Stomach smooth muscle (tissue), 2 donors: Measurements from ENCODE around the gene SMAD6.

Source experiments
- H3K27ac ChIP-seq: one replicate; pipeline ENCODE4 v1.7.0; 2013; ENCODE audit warnings: mild to moderate bottlenecking, low read length, inconsistent platforms
- H3K27me3 ChIP-seq, 2 donors: one replicate each; pipeline ENCODE4 v1.7.0; 2013; ENCODE audit warnings: low read length in 2 of 2; ENCODE audit not compliant: insufficient read depth in 2 of 2, control insufficient read depth in 1 of 2
- H3K36me3 ChIP-seq, 2 donors: one replicate each; pipeline ENCODE4 v1.7.0; 2013; ENCODE audit warnings: low read length in 2 of 2; ENCODE audit not compliant: control insufficient read depth in 2 of 2, insufficient read depth in 2 of 2
- H3K4me1 ChIP-seq: one replicate; pipeline ENCODE4 v1.7.0; 2013; ENCODE audit warnings: low read length; ENCODE audit not compliant: control insufficient read depth, insufficient read depth
- H3K4me3 ChIP-seq, 2 donors: one replicate each; pipeline ENCODE4 v1.7.0; 2013; ENCODE audit warnings: low read length in 2 of 2
- H3K9ac ChIP-seq, 2 donors: one replicate each; pipeline ENCODE4 v1.7.0; 2013; ENCODE audit warnings: low read length in 2 of 2, mild to moderate bottlenecking in 1 of 2
- H3K9me3 ChIP-seq, 2 donors: one replicate each; pipeline ENCODE4 v1.7.0; 2013; ENCODE audit warnings: low read length in 2 of 2; ENCODE audit not compliant: control insufficient read depth in 2 of 2
- donor health status: healthy.
- donor health status: Pancreatic carcinoma.

Gene SMAD6

DNA sequence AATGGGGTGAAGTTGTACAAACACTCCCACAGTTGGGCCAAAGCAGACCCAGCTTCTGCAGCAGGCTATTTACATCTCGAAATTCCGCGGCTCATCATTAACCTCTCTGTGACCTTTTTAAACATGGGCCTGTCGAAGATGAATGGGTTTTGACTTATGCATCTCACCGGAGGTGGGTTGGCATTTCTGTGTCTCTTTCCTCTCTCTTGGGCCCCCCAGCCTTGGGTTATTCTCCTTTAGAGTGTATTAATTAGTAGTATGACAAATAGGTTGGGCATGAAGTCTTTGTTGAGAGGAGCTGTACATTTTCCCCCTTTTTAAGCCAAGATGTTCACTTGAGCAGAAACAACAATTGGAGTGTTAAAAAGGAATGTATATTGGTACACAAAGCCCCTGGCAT, 9.8 kb downstream of the SMAD6 start:
- Histone ChIP-seq H3K27ac (no peak overlapping the region), H3K4me1 (peaks cover 32% of the 10 kb centered on the region), H3K9me3 (no peaks in the 10 kb centered on the region), H3K27me3 (no peaks in the 10 kb centered on the region), H3K36me3 (peaks cover 0 to 3% of the 10 kb centered on the region in 2 donors), H3K4me3 (no peak overlapping the region), H3K9ac (no peak overlapping the region)

DNA sequence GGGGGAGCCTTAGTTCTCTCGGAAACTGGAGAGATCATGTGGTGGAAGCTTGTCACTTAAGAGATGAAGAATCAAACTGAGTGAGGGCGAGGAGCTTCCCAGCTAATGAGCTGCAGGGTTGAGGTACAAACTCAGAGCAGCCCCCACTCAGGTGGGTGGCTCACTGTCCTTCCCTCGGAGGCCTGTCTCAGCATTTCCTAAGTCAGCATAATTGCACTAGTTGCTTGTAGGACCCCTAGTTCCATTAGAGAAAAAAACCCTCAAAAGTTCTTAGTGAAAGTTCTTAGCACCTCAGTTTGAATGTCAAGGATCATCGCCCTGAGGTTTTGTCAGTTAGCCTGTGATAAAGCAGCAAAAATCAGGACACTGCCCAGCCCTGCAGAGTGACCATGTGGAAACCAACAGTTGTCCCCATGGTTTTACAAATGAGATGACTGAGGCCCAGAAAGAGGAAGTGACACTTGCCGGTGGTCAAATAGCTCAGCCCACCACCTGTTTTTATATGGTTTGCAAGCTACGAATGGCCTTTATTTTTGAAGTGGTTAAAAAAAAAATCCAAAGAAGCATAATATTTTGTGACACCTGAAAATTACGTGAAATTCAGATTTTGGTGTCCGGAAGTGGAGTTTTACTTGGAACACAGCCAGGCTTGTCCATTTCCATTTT, 11.9 kb downstream of the SMAD6 start:
- Histone ChIP-seq H3K4me1 (peaks cover 19% of the 10 kb centered on the region), H3K36me3 (peaks cover 0 to 8% of the 10 kb centered on the region in 2 donors)

DNA sequence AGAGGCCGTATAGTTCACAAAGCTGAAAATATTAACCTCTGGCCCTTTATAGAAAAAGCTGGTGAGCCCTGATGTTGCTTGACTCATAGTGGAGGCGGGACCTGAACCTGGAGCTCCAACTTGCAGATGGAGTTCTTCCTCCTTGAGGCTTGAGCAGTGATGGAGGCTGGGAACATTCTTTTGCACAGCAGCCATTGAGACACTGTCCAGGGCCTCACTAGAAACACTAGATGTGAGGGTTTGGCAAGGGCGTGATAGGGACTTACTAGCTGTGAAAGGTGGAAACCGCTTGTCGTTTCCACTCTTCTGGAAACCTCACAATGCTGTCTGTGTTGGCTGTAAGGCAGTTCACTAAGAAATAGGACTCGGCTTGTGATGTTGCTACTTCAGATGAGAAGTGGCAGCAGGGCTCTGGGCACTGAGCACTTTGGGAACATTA, 12.5 kb downstream of the SMAD6 start:
- Histone ChIP-seq H3K4me3 (no peak overlapping the region), H3K9ac (no peak overlapping the region), H3K4me1 (peaks cover 19% of the 10 kb centered on the region), H3K9me3 (no peaks in the 10 kb centered on the region), H3K27ac (no peak overlapping the region), H3K36me3 (peaks cover 0 to 8% of the 10 kb centered on the region in 2 donors), H3K27me3 (no peaks in the 10 kb centered on the region)

More for the DNA sequence above, 11.9 kb downstream of the SMAD6 start:
- H3K27me3 ChIP-seq = no peaks in the 10 kb centered on the region
- H3K9ac ChIP-seq = no peak overlapping the region
- H3K9me3 ChIP-seq = no peaks in the 10 kb centered on the region
- no peak overlapping the region for H3K4me3 ChIP-seq
- H3K27ac ChIP-seq = no peak overlapping the region

DNA sequence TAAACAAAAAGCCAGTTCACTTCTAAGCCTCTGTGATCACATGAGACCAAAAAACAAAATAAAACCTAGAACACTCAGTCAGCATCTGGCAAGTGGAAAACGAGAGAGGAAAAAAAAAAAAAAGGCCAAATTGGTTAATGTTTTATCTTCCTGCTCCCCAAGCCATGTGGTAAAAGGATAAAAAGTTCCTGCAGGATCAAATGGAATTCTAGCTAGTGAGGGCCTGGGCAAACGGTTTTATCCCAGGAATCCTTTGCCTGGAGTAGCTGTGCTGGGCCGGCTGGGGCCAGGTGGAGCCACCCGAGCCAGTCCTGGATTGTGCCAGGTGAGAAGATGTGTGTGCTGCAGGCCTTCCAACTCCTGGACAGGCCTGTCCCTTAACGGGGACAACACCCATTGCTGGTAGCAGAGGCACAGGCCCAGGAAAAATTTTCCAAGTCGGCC, 13.2 kb downstream of the SMAD6 start:
- Histone ChIP-seq H3K9ac (no peak overlapping the region), H3K4me1 (peaks cover 19% of the 10 kb centered on the region), H3K27ac (no peak overlapping the region), H3K36me3 (peaks cover 0 to 8% of the 10 kb centered on the region in 2 donors), H3K4me3 (no peak overlapping the region), H3K27me3 (no peaks in the 10 kb centered on the region), H3K9me3 (no peaks in the 10 kb centered on the region)

DNA sequence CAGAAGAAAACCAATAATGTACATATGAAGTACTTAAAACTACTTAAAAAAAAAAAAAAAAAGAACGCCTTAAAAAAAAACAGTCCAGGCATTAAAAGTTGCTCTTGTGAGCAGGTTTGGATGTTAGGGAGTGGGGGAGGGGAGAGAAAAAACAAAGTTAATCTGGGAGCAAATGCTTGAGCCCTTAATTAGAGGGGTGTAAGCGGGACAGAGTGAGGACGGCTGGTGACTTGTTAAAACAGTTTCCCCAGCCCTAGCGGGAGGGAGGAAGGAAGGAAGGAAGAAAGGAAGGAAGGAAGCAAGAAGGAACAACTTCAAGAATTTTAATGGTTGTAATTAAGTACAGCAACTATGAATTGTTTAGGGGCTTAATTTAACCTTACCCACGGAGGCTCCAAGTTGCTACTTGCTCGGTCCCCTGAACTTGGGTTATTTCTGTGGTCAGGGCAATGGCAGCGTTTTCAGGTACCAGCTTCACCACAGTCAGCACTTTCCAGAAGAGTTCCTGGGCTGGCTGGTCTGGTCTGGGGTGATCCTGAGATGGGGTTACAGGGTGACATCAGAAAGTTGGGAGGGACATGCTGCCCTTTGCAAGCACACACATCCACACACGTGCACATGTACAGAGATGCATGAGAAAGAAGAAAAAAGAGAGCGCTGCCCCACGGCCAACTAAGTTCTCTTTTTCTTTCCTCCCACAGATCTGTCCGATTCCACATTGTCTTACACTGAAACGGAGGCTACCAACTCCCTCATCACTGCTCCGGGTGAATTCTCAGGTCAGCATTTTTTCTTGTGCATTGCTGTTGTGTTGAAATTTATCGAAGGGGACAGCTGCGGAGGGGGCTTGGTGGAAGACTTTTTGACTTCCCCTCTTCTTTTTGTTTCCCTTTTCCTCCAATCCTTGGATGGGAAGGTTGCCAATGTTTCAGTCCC, 14.0 kb downstream of the SMAD6 start:
- H3K4me1 ChIP-seq = peaks cover 15% of the 10 kb centered on the region
- H3K9ac ChIP-seq = no peak overlapping the region
- H3K27ac ChIP-seq = no peak overlapping the region
- no peaks in the 10 kb centered on the region for H3K27me3 ChIP-seq
- peaks cover 0 to 8% of the 10 kb centered on the region in 2 donors for H3K36me3 ChIP-seq
- no peak overlapping the region for H3K4me3 ChIP-seq
- H3K9me3 ChIP-seq = no peaks in the 10 kb centered on the region

DNA sequence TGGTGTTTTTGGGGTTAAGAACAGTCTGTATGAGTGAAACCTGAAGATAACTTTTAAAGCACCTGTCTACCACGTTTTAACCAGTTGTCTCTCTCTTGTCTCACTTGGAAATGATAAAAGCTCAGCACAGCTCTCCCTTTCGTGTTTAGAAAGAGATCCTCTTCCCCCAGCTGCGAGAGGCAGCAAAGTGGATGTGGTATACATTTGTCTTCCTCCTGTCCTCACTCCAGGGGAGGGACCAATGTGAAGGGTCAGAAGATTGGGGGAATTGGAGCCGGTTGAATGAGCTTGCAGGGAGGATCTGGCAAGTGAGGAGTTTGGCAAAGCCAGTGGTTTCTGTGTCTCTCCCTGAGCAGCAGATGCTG, 14.6 kb downstream of the SMAD6 start:
- no peaks in the 10 kb centered on the region for H3K9me3 ChIP-seq
- H3K9ac ChIP-seq = no peak overlapping the region
- peaks cover 0 to 8% of the 10 kb centered on the region in 2 donors for H3K36me3 ChIP-seq
- no peaks in the 10 kb centered on the region for H3K27me3 ChIP-seq
- peaks cover 9% of the 10 kb centered on the region for H3K4me1 ChIP-seq
- no peak overlapping the region for H3K4me3 ChIP-seq
- H3K27ac ChIP-seq = no peak overlapping the region

DNA sequence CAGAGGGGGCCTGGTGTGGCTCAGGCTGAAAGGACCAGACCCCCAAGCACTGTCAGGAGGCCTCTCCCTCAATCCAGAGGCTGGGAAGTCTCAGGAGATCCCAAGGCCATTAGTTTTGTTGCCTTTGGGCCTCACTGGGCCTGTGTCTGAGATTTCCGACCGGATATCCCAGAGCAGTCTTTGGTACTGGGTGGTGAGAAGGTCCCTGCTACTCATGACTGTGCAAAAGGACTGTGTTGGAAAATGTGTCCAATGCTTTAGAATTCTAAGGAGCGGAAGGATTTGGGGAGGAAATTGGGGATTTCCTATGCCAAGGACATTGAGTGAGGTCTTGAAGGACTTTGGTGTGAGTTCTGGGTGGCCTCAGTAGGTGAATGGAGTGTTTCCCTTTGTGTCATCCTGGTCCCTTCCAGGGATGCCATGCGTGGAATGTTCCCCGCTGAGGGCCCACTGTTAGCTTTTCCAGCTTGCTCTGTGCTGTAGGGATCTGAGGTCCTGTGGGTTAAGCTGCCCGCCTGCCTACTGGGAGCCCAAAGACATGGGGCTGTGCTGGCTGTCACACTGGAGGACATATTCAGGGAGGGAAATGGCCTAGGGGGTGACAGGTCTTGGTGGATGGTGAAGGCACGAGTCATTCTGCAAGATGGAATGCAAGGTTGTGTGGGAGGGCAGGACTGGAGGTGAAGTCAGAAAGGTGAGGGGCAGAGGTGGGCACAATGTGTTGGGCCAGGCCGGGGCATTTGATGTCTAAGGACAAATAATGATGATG, 16.4 kb downstream of the SMAD6 start:
- Histone ChIP-seq H3K4me1 (peaks cover 4% of the 10 kb centered on the region), H3K27me3 (no peaks in the 10 kb centered on the region), H3K9me3 (no peaks in the 10 kb centered on the region), H3K9ac (no peak overlapping the region), H3K4me3 (no peak overlapping the region), H3K36me3 (peaks cover 0 to 8% of the 10 kb centered on the region in 2 donors), H3K27ac (no peak overlapping the region)

DNA sequence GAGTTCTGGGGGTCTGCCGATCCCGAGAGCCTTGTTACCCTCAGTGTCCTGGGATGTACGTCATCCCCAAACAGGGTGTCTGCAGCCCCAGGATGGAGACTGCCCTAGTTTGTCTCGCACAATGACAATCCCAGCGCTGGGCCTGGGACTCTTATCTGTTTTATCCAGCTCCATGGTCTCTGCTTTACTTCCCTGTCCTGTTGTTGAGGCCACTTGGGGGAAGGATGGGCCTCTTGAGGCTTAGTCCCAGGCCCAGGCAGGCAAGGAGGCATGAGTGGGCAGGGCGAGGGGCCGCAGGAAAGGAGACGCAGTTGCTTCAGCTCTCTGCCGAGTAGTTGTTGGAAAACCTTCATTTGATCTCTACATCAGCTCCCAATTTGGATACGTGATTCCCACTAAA, 17.4 kb downstream of the SMAD6 start:
- Histone ChIP-seq H3K36me3 (peaks cover 0 to 8% of the 10 kb centered on the region in 2 donors), H3K9me3 (no peaks in the 10 kb centered on the region), H3K4me3 (no peak overlapping the region), H3K27me3 (no peaks in the 10 kb centered on the region), H3K4me1 (peaks cover 8% of the 10 kb centered on the region), H3K27ac (no peak overlapping the region), H3K9ac (no peak overlapping the region)

DNA sequence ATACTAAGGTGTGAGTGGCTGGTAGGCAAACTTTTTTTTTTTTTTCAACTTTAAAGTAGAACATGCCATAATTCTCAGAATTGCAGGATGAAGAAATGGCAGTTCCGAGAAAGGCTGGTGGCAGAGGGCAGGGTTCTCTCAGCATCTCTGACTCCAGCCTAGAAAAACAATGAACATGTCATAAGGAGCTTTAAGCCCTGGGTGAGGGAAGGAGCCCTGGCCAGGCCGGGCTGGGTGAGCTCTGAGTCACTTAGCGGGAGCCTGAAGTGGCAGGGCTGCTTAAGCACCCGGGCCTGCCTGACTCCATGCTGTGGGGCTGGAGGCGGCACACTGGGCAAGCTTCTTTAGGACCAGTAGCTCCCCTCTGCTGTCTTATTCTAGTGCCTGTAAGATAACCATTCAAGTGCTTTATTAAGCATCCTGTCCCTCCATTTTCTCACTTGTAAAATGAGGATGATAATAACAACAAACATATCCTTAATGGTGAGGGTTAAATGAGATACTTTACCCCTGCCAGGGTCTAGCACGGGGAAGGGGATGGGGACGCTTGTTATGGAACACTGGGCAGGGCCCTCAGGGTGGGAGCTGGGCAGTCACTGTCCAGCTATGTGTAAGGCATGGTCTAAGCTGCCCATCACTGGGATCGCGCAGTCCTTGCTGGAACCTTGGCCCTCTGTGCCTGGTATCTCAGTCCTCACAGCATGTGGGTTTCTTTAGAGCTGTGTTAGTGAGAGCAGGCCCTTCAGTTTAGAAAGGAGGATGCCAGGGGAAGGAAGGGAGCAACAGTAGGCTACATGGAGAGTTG, 18.4 kb downstream of the SMAD6 start:
- Histone ChIP-seq H3K4me3 (no peak overlapping the region), H3K27ac (no peak overlapping the region), H3K9ac (no peak overlapping the region), H3K36me3 (peaks cover 0 to 8% of the 10 kb centered on the region in 2 donors), H3K27me3 (no peaks in the 10 kb centered on the region), H3K4me1 (peaks cover 18% of the 10 kb centered on the region), H3K9me3 (no peaks in the 10 kb centered on the region)

DNA sequence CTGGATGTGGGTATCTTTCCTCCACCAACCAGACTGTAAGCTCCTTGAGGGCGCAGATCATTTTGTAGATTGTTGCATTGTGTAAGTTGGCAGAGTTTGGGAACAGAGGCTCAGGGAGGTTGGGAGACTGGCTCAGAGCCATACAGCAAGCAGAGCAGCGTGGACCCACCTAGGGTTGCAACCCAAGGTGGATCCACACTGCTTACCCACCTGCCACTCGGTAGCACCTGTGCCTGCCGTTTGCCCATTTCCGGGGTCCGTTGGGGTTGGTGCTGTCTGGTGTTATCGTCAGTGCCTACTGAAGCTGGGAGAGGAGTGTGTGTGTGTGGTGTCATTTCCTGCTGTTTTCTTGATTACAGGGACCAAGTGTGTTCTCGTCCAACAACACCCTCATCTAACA, 19.0 kb downstream of the SMAD6 start:
- Histone ChIP-seq H3K9ac (no peak overlapping the region), H3K4me3 (no peak overlapping the region), H3K27me3 (no peaks in the 10 kb centered on the region), H3K9me3 (no peaks in the 10 kb centered on the region), H3K27ac (no peak overlapping the region), H3K36me3 (peaks cover 0 to 8% of the 10 kb centered on the region in 2 donors), H3K4me1 (peaks cover 22% of the 10 kb centered on the region)
